Measurements from ENCODE around the gene VWC2L. TPM values are rescaled to one million over a fixed set of nuclear protein-coding genes. Genes with fewer than 3 reads are reported as not detected.

VWC2L gene
- total and polyA plus RNA-seq, 2 experiments from 2014 or later = not detected

DNA sequence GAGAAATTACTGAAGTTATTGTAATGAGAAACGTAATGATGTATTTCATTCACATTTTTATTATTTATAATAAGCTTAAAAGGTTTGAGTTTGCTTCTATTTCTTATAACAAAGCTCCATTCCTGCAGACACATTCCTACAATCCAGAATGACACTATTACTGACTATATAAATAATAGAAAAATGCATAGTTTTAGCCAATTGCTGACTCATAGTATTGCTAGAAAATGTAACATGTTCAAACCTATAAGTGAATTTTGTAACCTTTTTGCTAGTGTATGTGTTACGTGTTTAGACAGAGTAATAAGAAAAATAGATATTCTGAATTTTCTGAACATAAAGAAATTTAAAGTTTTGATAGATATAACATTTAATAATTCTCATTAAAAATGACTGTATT lies 9.3 kb upstream of the VWC2L start:
- Histone ChIP-seq H3K27me3 (ENCODE audit: insufficient read depth) (no peaks in the 10 kb centered on the region), H3K27ac (ENCODE audit: low read depth) (no peak overlapping the region), H3K9me2 (ENCODE audit: insufficient read depth) (no peaks in the 10 kb centered on the region), H3K4me2 (no peak overlapping the region), H3K4me3 (no peak overlapping the region), H3K79me2 (replicated peaks; ENCODE audit: insufficient read depth) (no peaks in the 10 kb centered on the region), H3K4me1 (ENCODE audit: insufficient read depth) (no peaks in the 10 kb centered on the region), H3F3A (replicated peaks; ENCODE audit: low read depth) (no peaks in the 10 kb centered on the region), H2AFZ (no peak overlapping the region), H4K20me1 (replicated peaks; ENCODE audit: insufficient read depth) (no peaks in the 10 kb centered on the region; the same call in 1 of the 2 replicates), H3K36me3 (ENCODE audit: insufficient read depth) (no peaks in the 10 kb centered on the region)
- DNase-seq (ENCODE audit: low spot score) (no peak), ATAC-seq (no peak)
- H3K4me3 Mint-ChIP-seq = no peak overlapping the region
- no peaks in the 10 kb centered on the region for H3K4me1 Mint-ChIP-seq
- H3K9me3 Mint-ChIP-seq = no peaks in the 10 kb centered on the region
- H3K27ac Mint-ChIP-seq = no peak overlapping the region
- no peak for TF ChIP-seq ZNF114 (CRISPR knock-in tag; IDR thresholded peaks at IDR 0.05)
- TF ChIP-seq, protein P1, sequence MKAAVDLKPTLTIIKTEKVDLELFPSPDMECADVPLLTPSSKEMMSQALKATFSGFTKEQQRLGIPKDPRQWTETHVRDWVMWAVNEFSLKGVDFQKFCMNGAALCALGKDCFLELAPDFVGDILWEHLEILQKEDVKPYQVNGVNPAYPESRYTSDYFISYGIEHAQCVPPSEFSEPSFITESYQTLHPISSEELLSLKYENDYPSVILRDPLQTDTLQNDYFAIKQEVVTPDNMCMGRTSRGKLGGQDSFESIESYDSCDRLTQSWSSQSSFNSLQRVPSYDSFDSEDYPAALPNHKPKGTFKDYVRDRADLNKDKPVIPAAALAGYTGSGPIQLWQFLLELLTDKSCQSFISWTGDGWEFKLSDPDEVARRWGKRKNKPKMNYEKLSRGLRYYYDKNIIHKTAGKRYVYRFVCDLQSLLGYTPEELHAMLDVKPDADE (IDR thresholded peaks at IDR 0.05) = no peak
- TF ChIP-seq EZH2 (IDR thresholded peaks at IDR 0.05; ENCODE audit: low read depth, unreplicated experiment) = no peak
- TF ChIP-seq, protein P2, sequence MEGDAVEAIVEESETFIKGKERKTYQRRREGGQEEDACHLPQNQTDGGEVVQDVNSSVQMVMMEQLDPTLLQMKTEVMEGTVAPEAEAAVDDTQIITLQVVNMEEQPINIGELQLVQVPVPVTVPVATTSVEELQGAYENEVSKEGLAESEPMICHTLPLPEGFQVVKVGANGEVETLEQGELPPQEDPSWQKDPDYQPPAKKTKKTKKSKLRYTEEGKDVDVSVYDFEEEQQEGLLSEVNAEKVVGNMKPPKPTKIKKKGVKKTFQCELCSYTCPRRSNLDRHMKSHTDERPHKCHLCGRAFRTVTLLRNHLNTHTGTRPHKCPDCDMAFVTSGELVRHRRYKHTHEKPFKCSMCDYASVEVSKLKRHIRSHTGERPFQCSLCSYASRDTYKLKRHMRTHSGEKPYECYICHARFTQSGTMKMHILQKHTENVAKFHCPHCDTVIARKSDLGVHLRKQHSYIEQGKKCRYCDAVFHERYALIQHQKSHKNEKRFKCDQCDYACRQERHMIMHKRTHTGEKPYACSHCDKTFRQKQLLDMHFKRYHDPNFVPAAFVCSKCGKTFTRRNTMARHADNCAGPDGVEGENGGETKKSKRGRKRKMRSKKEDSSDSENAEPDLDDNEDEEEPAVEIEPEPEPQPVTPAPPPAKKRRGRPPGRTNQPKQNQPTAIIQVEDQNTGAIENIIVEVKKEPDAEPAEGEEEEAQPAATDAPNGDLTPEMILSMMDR (conservative IDR thresholded peaks at IDR 0.05; ENCODE audit: low read depth in 2 of 2) = no peak
- TF ChIP-seq NANOG (IDR thresholded peaks at IDR 0.05; ENCODE audit: borderline replicate concordance) = no peak
- TF ChIP-seq ZNF331 (CRISPR knock-in tag; IDR thresholded peaks at IDR 0.05; ENCODE audit: low read depth) = no peak
- TF ChIP-seq POLR2AphosphoS5 (IDR thresholded peaks at IDR 0.05; ENCODE audit: low read depth) = no peak
- no peak for TF ChIP-seq STAT1 (IDR thresholded peaks at IDR 0.05; ENCODE audit: unreplicated experiment)
- TF ChIP-seq, protein P3, sequence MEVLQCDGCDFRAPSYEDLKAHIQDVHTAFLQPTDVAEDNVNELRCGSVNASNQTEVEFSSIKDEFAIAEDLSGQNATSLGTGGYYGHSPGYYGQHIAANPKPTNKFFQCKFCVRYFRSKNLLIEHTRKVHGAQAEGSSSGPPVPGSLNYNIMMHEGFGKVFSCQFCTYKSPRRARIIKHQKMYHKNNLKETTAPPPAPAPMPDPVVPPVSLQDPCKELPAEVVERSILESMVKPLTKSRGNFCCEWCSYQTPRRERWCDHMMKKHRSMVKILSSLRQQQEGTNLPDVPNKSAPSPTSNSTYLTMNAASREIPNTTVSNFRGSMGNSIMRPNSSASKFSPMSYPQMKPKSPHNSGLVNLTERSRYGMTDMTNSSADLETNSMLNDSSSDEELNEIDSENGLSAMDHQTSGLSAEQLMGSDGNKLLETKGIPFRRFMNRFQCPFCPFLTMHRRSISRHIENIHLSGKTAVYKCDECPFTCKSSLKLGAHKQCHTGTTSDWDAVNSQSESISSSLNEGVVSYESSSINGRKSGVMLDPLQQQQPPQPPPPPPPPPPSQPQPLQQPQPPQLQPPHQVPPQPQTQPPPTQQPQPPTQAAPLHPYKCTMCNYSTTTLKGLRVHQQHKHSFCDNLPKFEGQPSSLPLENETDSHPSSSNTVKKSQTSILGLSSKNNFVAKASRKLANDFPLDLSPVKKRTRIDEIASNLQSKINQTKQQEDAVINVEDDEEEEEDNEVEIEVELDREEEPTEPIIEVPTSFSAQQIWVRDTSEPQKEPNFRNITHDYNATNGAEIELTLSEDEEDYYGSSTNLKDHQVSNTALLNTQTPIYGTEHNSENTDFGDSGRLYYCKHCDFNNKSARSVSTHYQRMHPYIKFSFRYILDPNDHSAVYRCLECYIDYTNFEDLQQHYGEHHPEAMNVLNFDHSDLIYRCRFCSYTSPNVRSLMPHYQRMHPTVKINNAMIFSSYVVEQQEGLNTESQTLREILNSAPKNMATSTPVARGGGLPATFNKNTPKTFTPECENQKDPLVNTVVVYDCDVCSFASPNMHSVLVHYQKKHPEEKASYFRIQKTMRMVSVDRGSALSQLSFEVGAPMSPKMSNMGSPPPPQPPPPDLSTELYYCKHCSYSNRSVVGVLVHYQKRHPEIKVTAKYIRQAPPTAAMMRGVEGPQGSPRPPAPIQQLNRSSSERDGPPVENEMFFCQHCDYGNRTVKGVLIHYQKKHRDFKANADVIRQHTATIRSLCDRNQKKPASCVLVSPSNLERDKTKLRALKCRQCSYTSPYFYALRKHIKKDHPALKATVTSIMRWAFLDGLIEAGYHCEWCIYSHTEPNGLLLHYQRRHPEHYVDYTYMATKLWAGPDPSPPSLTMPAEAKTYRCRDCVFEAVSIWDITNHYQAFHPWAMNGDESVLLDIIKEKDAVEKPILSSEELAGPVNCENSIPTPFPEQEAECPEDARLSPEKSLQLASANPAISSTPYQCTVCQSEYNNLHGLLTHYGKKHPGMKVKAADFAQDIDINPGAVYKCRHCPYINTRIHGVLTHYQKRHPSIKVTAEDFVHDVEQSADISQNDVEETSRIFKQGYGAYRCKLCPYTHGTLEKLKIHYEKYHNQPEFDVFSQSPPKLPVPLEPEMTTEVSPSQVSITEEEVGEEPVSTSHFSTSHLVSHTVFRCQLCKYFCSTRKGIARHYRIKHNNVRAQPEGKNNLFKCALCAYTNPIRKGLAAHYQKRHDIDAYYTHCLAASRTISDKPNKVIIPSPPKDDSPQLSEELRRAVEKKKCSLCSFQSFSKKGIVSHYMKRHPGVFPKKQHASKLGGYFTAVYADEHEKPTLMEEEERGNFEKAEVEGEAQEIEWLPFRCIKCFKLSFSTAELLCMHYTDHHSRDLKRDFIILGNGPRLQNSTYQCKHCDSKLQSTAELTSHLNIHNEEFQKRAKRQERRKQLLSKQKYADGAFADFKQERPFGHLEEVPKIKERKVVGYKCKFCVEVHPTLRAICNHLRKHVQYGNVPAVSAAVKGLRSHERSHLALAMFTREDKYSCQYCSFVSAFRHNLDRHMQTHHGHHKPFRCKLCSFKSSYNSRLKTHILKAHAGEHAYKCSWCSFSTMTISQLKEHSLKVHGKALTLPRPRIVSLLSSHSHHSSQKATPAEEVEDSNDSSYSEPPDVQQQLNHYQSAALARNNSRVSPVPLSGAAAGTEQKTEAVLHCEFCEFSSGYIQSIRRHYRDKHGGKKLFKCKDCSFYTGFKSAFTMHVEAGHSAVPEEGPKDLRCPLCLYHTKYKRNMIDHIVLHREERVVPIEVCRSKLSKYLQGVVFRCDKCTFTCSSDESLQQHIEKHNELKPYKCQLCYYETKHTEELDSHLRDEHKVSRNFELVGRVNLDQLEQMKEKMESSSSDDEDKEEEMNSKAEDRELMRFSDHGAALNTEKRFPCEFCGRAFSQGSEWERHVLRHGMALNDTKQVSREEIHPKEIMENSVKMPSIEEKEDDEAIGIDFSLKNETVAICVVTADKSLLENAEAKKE (CRISPR knock-in tag; IDR thresholded peaks at IDR 0.05) = no peak
- TF ChIP-seq, protein P4, sequence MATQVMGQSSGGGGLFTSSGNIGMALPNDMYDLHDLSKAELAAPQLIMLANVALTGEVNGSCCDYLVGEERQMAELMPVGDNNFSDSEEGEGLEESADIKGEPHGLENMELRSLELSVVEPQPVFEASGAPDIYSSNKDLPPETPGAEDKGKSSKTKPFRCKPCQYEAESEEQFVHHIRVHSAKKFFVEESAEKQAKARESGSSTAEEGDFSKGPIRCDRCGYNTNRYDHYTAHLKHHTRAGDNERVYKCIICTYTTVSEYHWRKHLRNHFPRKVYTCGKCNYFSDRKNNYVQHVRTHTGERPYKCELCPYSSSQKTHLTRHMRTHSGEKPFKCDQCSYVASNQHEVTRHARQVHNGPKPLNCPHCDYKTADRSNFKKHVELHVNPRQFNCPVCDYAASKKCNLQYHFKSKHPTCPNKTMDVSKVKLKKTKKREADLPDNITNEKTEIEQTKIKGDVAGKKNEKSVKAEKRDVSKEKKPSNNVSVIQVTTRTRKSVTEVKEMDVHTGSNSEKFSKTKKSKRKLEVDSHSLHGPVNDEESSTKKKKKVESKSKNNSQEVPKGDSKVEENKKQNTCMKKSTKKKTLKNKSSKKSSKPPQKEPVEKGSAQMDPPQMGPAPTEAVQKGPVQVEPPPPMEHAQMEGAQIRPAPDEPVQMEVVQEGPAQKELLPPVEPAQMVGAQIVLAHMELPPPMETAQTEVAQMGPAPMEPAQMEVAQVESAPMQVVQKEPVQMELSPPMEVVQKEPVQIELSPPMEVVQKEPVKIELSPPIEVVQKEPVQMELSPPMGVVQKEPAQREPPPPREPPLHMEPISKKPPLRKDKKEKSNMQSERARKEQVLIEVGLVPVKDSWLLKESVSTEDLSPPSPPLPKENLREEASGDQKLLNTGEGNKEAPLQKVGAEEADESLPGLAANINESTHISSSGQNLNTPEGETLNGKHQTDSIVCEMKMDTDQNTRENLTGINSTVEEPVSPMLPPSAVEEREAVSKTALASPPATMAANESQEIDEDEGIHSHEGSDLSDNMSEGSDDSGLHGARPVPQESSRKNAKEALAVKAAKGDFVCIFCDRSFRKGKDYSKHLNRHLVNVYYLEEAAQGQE (IDR thresholded peaks at IDR 0.05; ENCODE audit: unreplicated experiment) = no peak
- no peak for TF ChIP-seq CREB1 (CRISPR knock-in tag; IDR thresholded peaks at IDR 0.05; ENCODE audit: low read depth)
- TF ChIP-seq JUNB (IDR thresholded peaks at IDR 0.05; ENCODE audit: unreplicated experiment) = no peak
- no peak for TF ChIP-seq EZH2phosphoT487 (IDR thresholded peaks at IDR 0.05; ENCODE audit: unreplicated experiment)
- no peaks in the 10 kb centered on the region for H3K27me3 Mint-ChIP-seq (ENCODE audit: insufficient read depth, low read depth, poor library complexity)
- H3K36me3 Mint-ChIP-seq (ENCODE audit: low read depth) = no peaks in the 10 kb centered on the region

Measured in GM23338 (cell line).